Measurements from ENCODE around the gene SLC29A3. TPM values are rescaled to one million over a fixed set of nuclear protein-coding genes. Genes with fewer than 3 reads are reported as not detected.

The SLC29A3 gene
- total and polyA plus RNA-seq, 2 donors (not counting 1 experiment from before 2014, with no cell fraction given), result 0.90 to 2.3 TPM

DNA sequence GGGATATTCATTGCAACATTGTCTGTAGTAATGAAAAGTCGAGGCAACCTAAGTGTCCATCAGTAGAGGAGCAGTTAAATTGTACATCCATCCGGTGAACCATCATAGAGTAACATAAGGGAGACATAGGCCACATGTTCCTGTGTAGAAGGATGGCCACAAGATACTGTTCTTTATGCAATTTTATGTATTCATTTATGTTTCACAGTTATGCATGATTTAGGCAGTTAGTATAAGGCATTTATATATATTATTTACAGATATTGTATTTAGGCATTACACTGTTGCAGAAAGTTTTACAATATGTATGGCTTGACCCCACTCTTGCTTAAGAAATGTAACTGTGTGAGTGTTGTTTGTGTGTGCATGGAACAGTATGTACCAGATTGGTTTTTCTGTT, 41.7 kb downstream of the SLC29A3 start:
- DNase-seq (ENCODE audit: low read depth in 2 of 2), result no peak
- Histone ChIP-seq H2AFZ (ENCODE audit: low read length) (no peak overlapping the region), H3K27me3 (ENCODE audit: control insufficient read depth, insufficient read depth, low read length) (no peaks in the 10 kb centered on the region), H3K4me3 (replicated peaks in 1 of 4; ENCODE audit: control extremely low read depth in 1 of 4, insufficient read depth in 1 of 4, low read depth in 3 of 4, low read length in 4 of 4) (no peak overlapping the region), H3K36me3 (ENCODE audit: control insufficient read depth, insufficient read depth, low read length) (no peaks in the 10 kb centered on the region), H3K4me2 (ENCODE audit: extremely low read depth, insufficient read depth, low read length) (no peak overlapping the region), H3K4me1 (ENCODE audit: control insufficient read depth, extremely low read depth, insufficient read depth, low read length) (no peaks in the 10 kb centered on the region), H4K20me1 (ENCODE audit: control insufficient read depth, extremely low read depth, insufficient read depth, low read length) (no peaks in the 10 kb centered on the region), H3K79me2 (ENCODE audit: control insufficient read depth, insufficient read depth, low read length) (no peaks in the 10 kb centered on the region), H3K9me3 (ENCODE audit: control insufficient read depth, insufficient read depth, low read depth, low read length) (no peaks in the 10 kb centered on the region), H3K9ac (ENCODE audit: insufficient read depth, low read length) (no peak overlapping the region), H3K27ac (ENCODE audit: insufficient read depth, low read length) (no peak overlapping the region)
- no peak for TF ChIP-seq EZH2 (IDR thresholded peaks at IDR 0.05; ENCODE audit: low read length, missing control alignments)
- TF ChIP-seq, protein P1, sequence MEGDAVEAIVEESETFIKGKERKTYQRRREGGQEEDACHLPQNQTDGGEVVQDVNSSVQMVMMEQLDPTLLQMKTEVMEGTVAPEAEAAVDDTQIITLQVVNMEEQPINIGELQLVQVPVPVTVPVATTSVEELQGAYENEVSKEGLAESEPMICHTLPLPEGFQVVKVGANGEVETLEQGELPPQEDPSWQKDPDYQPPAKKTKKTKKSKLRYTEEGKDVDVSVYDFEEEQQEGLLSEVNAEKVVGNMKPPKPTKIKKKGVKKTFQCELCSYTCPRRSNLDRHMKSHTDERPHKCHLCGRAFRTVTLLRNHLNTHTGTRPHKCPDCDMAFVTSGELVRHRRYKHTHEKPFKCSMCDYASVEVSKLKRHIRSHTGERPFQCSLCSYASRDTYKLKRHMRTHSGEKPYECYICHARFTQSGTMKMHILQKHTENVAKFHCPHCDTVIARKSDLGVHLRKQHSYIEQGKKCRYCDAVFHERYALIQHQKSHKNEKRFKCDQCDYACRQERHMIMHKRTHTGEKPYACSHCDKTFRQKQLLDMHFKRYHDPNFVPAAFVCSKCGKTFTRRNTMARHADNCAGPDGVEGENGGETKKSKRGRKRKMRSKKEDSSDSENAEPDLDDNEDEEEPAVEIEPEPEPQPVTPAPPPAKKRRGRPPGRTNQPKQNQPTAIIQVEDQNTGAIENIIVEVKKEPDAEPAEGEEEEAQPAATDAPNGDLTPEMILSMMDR (conservative IDR thresholded peaks at IDR 0.05 in 1 of 2, IDR thresholded peaks at IDR 0.05 in 1 of 2; ENCODE audit: low read depth in 1 of 2, low read length in 2 of 2), result no peak

GRCh38 chr10:71361581-71361980, 42.5 kb downstream of the SLC29A3 start:
- Histone ChIP-seq H3K9me3 (ENCODE audit: control insufficient read depth, insufficient read depth, low read depth, low read length) (no peaks in the 10 kb centered on the region), H4K20me1 (ENCODE audit: control insufficient read depth, extremely low read depth, insufficient read depth, low read length) (no peaks in the 10 kb centered on the region), H3K9ac (ENCODE audit: insufficient read depth, low read length) (no peak overlapping the region), H3K4me2 (ENCODE audit: extremely low read depth, insufficient read depth, low read length) (no peak overlapping the region), H3K4me3 (replicated peaks in 1 of 4; ENCODE audit: control extremely low read depth in 1 of 4, insufficient read depth in 1 of 4, low read depth in 3 of 4, low read length in 4 of 4) (no peak overlapping the region), H3K27me3 (ENCODE audit: control insufficient read depth, insufficient read depth, low read length) (no peaks in the 10 kb centered on the region), H3K4me1 (ENCODE audit: control insufficient read depth, extremely low read depth, insufficient read depth, low read length) (no peaks in the 10 kb centered on the region), H2AFZ (ENCODE audit: low read length) (no peak overlapping the region), H3K36me3 (ENCODE audit: control insufficient read depth, insufficient read depth, low read length) (no peaks in the 10 kb centered on the region), H3K27ac (ENCODE audit: insufficient read depth, low read length) (no peak overlapping the region), H3K79me2 (ENCODE audit: control insufficient read depth, insufficient read depth, low read length) (no peaks in the 10 kb centered on the region)
- no peak for DNase-seq (ENCODE audit: low read depth in 2 of 2)
- no peak for TF ChIP-seq EZH2 (IDR thresholded peaks at IDR 0.05; ENCODE audit: low read length, missing control alignments)
- TF ChIP-seq, protein P1 (conservative IDR thresholded peaks at IDR 0.05 in 1 of 2, IDR thresholded peaks at IDR 0.05 in 1 of 2; ENCODE audit: low read depth in 1 of 2, low read length in 2 of 2), result no peak

- H3K36me3 ChIP-seq (ENCODE audit: control insufficient read depth, insufficient read depth, low read length), result no peaks in the 10 kb centered on the region
- no peak overlapping the region for H3K9ac ChIP-seq (ENCODE audit: insufficient read depth, low read length)
- H3K4me2 ChIP-seq (ENCODE audit: extremely low read depth, insufficient read depth, low read length), result no peak overlapping the region
- no peaks in the 10 kb centered on the region for H4K20me1 ChIP-seq (ENCODE audit: control insufficient read depth, extremely low read depth, insufficient read depth, low read length)
- no peaks in the 10 kb centered on the region for H3K27me3 ChIP-seq (ENCODE audit: control insufficient read depth, insufficient read depth, low read length)
- TF ChIP-seq, protein P1 (conservative IDR thresholded peaks at IDR 0.05 in 1 of 2, IDR thresholded peaks at IDR 0.05 in 1 of 2; ENCODE audit: low read depth in 1 of 2, low read length in 2 of 2), result no peak
- no peak for TF ChIP-seq EZH2 (IDR thresholded peaks at IDR 0.05; ENCODE audit: low read length, missing control alignments)
- H3K27ac ChIP-seq (ENCODE audit: insufficient read depth, low read length), result no peak overlapping the region
- H3K4me3 ChIP-seq (replicated peaks in 1 of 4; ENCODE audit: control extremely low read depth in 1 of 4, insufficient read depth in 1 of 4, low read depth in 3 of 4, low read length in 4 of 4), result no peak overlapping the region
- H3K9me3 ChIP-seq (ENCODE audit: control insufficient read depth, insufficient read depth, low read depth, low read length), result no peaks in the 10 kb centered on the region
- H2AFZ ChIP-seq (ENCODE audit: low read length), result no peak overlapping the region
- no peaks in the 10 kb centered on the region for H3K4me1 ChIP-seq (ENCODE audit: control insufficient read depth, extremely low read depth, insufficient read depth, low read length)
- H3K79me2 ChIP-seq (ENCODE audit: control insufficient read depth, insufficient read depth, low read length), result no peaks in the 10 kb centered on the region
- DNase-seq (ENCODE audit: low read depth in 2 of 2), result no peak
These were observed 43.1 kb downstream of the SLC29A3 start for GRCh38 chr10:71362141-71362540.
